Dedifferentiated amniotic fluid mesenchymal stem cell (primary cell): ENCODE measurements around the gene CDC42EP3.

Experiments
- DNase-seq: peaks from one replicate; pipeline ENCODE4 v3.0.0-alpha.2; 2016; ENCODE audit errors: extremely low spot score

CDC42EP3 gene

GRCh38 chr2:37636381-37637066, 34.9 kb downstream of the CDC42EP3 start:
- DNase-seq, result no peak

GRCh38 chr2:37635504-37636380, 35.7 kb downstream of the CDC42EP3 start:
- DNase-seq, result no peak

GRCh38 chr2:37634914-37635503, 36.4 kb downstream of the CDC42EP3 start:
- DNase-seq, result no peak

- DNase-seq, result no peak
Observed at GRCh38 chr2:37633845-37634244, 37.6 kb downstream of the CDC42EP3 start.

- no peak for DNase-seq
Observed at GRCh38 chr2:37633234-37633633, 38.2 kb downstream of the CDC42EP3 start.

- no peak for DNase-seq
Observed at GRCh38 chr2:37632310-37632709, 39.1 kb downstream of the CDC42EP3 start.

GRCh38 chr2:37631698-37632097, 39.7 kb downstream of the CDC42EP3 start:
- DNase-seq, result no peak

- no peak for DNase-seq
Observed at GRCh38 chr2:37631292-37631691, 40.1 kb downstream of the CDC42EP3 start.

GRCh38 chr2:37630776-37631175, 40.7 kb downstream of the CDC42EP3 start:
- no peak for DNase-seq

GRCh38 chr2:37630301-37630700, 41.1 kb downstream of the CDC42EP3 start:
- no peak for DNase-seq

GRCh38 chr2:37629529-37629928, 41.9 kb downstream of the CDC42EP3 start:
- DNase-seq, result no peak

- DNase-seq, result no peak
Observed at GRCh38 chr2:37627710-37628109, 43.7 kb downstream of the CDC42EP3 start.

- DNase-seq, result no peak
Observed at GRCh38 chr2:37625796-37626571, 45.5 kb downstream of the CDC42EP3 start.

- no peak for DNase-seq
Observed at GRCh38 chr2:37625156-37625555, 46.3 kb downstream of the CDC42EP3 start.

- DNase-seq, result no peak
Observed at GRCh38 chr2:37623971-37624900, 47.2 kb downstream of the CDC42EP3 start.

GRCh38 chr2:37623406-37623805, 48.0 kb downstream of the CDC42EP3 start:
- DNase-seq, result no peak

- no peak for DNase-seq
Observed at GRCh38 chr2:37622450-37623100, 48.9 kb downstream of the CDC42EP3 start.

GRCh38 chr2:37621199-37621598, 50.2 kb downstream of the CDC42EP3 start:
- no peak for DNase-seq

- no peak for DNase-seq
Observed at GRCh38 chr2:37619959-37620300, 51.5 kb downstream of the CDC42EP3 start.

- DNase-seq, result no peak
Observed at GRCh38 chr2:37619230-37619958, 52.0 kb downstream of the CDC42EP3 start.
